ENCODE data around the gene CCHCR1. TPM values are rescaled to one million over a fixed set of nuclear protein-coding genes. Genes with fewer than 3 reads are reported as not detected.

CCHCR1 gene
- total and polyA plus RNA-seq, 7 donors, result 7.4 to 15.2 (median 10.3) TPM

GRCh38 chr6:31149827-31150447 lies 7.7 kb downstream of the CCHCR1 start:
- no peaks in the 10 kb centered on the region for H3K9me3 ChIP-seq
- ATAC-seq, result no peak
- TF ChIP-seq, protein P1, sequence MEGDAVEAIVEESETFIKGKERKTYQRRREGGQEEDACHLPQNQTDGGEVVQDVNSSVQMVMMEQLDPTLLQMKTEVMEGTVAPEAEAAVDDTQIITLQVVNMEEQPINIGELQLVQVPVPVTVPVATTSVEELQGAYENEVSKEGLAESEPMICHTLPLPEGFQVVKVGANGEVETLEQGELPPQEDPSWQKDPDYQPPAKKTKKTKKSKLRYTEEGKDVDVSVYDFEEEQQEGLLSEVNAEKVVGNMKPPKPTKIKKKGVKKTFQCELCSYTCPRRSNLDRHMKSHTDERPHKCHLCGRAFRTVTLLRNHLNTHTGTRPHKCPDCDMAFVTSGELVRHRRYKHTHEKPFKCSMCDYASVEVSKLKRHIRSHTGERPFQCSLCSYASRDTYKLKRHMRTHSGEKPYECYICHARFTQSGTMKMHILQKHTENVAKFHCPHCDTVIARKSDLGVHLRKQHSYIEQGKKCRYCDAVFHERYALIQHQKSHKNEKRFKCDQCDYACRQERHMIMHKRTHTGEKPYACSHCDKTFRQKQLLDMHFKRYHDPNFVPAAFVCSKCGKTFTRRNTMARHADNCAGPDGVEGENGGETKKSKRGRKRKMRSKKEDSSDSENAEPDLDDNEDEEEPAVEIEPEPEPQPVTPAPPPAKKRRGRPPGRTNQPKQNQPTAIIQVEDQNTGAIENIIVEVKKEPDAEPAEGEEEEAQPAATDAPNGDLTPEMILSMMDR (IDR thresholded peaks at IDR 0.05), result no peak
- DNase-seq, result peak in 1 of 2 donors; percentile 29
- WGBS, 3 donors, result 87 to 90% (median 89%) methylated on average over 6 of the region's 6 CpGs
- intact Hi-C loops (cut with DNase I), result no loop called here
- peaks cover 0 to 56% of the 10 kb centered on the region in 2 donors for H3K36me3 ChIP-seq (ENCODE audit: insufficient read depth in 1 of 2, low read depth in 1 of 2)
- H3K4me1 ChIP-seq, result no peaks in the 10 kb centered on the region
- no peak overlapping the region for H3K27ac ChIP-seq
- no peak overlapping the region for H3K4me3 ChIP-seq
- H3K27me3 ChIP-seq (ENCODE audit: insufficient read depth in 3 of 3, low read length in 2 of 3), result no peaks in the 10 kb centered on the region

DNA sequence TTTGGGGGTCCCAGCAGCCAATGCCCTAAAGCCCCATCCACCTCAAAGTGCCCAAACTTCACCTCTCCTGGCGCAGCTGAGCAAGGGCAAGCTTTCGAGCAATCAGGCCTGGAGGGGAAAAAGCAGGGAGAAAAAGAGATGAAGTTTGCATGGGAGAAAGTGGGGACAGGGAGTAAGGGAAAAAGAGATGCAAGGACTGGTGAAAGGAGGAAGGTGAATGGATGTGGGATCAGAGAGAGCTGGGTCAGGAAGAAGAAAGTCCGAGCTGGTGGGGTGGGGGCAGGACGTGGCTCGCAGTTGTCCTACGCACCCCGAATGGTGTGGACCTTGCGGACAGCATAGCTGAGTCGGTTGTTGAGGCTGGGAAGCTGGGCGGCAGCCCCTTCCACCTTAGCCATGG lies 12.2 kb downstream of the CCHCR1 start:
- Histone ChIP-seq H3K27ac (no peak overlapping the region), H3K9me3 (no peaks in the 10 kb centered on the region), H3K27me3 (ENCODE audit: insufficient read depth in 3 of 3, low read length in 2 of 3) (no peaks in the 10 kb centered on the region), H3K4me1 (no peaks in the 10 kb centered on the region), H3K36me3 (ENCODE audit: insufficient read depth in 1 of 2, low read depth in 1 of 2) (peaks cover 0 to 65% of the 10 kb centered on the region in 2 donors), H3K4me3 (no peak overlapping the region)
- DNase-seq (peak in 1 of 2 donors; percentile 29), ATAC-seq (no peak)
- TF ChIP-seq, protein P1 (IDR thresholded peaks at IDR 0.05), result no peak
- WGBS, 3 donors, result 92 to 96% (median 94%) methylated on average over 10 of the region's 10 CpGs
- intact Hi-C loops (cut with DNase I), result no loop called here

- H3K36me3 ChIP-seq (ENCODE audit: insufficient read depth in 1 of 2, low read depth in 1 of 2), result peaks cover 0 to 61% of the 10 kb centered on the region in 2 donors
- intact Hi-C loops (cut with DNase I), result no loop called here
- 62 to 82% (median 65%) methylated on average over 9 to 11 of the region's 11 CpGs for WGBS, 3 donors
- ATAC-seq, result no peak
- H3K9me3 ChIP-seq, result no peaks in the 10 kb centered on the region
- H3K27ac ChIP-seq, result no peak overlapping the region
- H3K27me3 ChIP-seq (ENCODE audit: insufficient read depth in 3 of 3, low read length in 2 of 3), result no peaks in the 10 kb centered on the region
- DNase-seq, result peak in 1 of 2 donors; percentile 35
- no peaks in the 10 kb centered on the region for H3K4me1 ChIP-seq
- no peak overlapping the region for H3K4me3 ChIP-seq
- TF ChIP-seq, protein P1 (IDR thresholded peaks at IDR 0.05), result no peak
Measured at GRCh38 chr6:31144970-31145340, 12.6 kb downstream of the CCHCR1 start.

- TF ChIP-seq, protein P1 (IDR thresholded peaks at IDR 0.05), result no peak
- 77 to 84% (median 84%) methylated on average over 18 of the region's 18 CpGs for WGBS, 3 donors
Measured at GRCh38 chr6:31144296-31144969, 13.2 kb downstream of the CCHCR1 start.

More at GRCh38 chr6:31144296-31144969, 13.2 kb downstream of the CCHCR1 start:
- intact Hi-C loops (cut with DNase I), result no loop called here
- H3K9me3 ChIP-seq, result no peaks in the 10 kb centered on the region
- H3K27me3 ChIP-seq (ENCODE audit: insufficient read depth in 3 of 3, low read length in 2 of 3), result no peaks in the 10 kb centered on the region
- ATAC-seq, result no peak
- H3K36me3 ChIP-seq (ENCODE audit: insufficient read depth in 1 of 2, low read depth in 1 of 2), result peaks cover 0 to 55% of the 10 kb centered on the region in 2 donors
- DNase-seq, result peak in 1 of 2 donors; percentile 31
- no peak overlapping the region for H3K4me3 ChIP-seq
- H3K4me1 ChIP-seq, result no peaks in the 10 kb centered on the region
- no peak overlapping the region for H3K27ac ChIP-seq

All from psoas muscle (tissue), 8 donors.